GM12878 (cell line): ENCODE measurements around the gene MYO1D. TPM values are rescaled to one million over a fixed set of nuclear protein-coding genes. Genes with fewer than 3 reads are reported as not detected.
A peak's percentile ranks its signal among the peaks of the same experiment; 100 is the strongest.

Experiments
- BCLAF1 ChIP-seq: fragments of 450-650 bp; IDR thresholded peaks from 2 replicates; pipeline ENCODE4 v1.6.1; 2017; ENCODE audit warnings: antibody characterized with exemption, mild to moderate bottlenecking, moderate library complexity
- CBFB ChIP-seq: IDR thresholded peaks from 2 replicates; pipeline ENCODE4 v1.6.1; 2016; ENCODE audit warnings: antibody characterized with exemption, low read depth
- CREM ChIP-seq: IDR thresholded peaks from 2 replicates; pipeline ENCODE4 v1.6.1; 2014; ENCODE audit warnings: antibody characterized with exemption, low read depth
- CUX1 ChIP-seq: IDR thresholded peaks from 2 replicates; pipeline ENCODE4 v1.6.1; 2012; ENCODE audit warnings: improper control_type of control experiment, low read depth, low read length; ENCODE audit not compliant: insufficient replicate concordance
- GABPA ChIP-seq: IDR thresholded peaks from 2 replicates; pipeline ENCODE4 v1.6.1; 2014; ENCODE audit warnings: antibody characterized with exemption, low read depth, mild to moderate bottlenecking, inconsistent platforms
- IRF5 ChIP-seq: fragments of 450-650 bp; IDR thresholded peaks from 2 replicates; pipeline ENCODE4 v1.6.1; 2017; ENCODE audit warnings: borderline replicate concordance
- MEF2B ChIP-seq: fragments of 450-650 bp; IDR thresholded peaks from 2 replicates; pipeline ENCODE4 v1.6.1; 2018; ENCODE audit warnings: mild to moderate bottlenecking, moderate library complexity; ENCODE audit not compliant: partially characterized antibody, poor library complexity, severe bottlenecking
- MXI1 ChIP-seq: fragments of 150-350 bp; IDR thresholded peaks from 2 replicates; pipeline ENCODE4 v1.6.1; 2011; ENCODE audit warnings: low read depth, mild to moderate bottlenecking, inconsistent platforms, low read length, improper control_type of control experiment
- NFIC ChIP-seq: IDR thresholded peaks from 2 replicates; pipeline ENCODE4 v1.6.1; 2012; ENCODE audit warnings: low read depth, mild to moderate bottlenecking, inconsistent platforms, low read length, moderate library complexity
- NFYA ChIP-seq: IDR thresholded peaks from 2 replicates; pipeline ENCODE4 v1.6.1; 2011; ENCODE audit warnings: low read depth, mild to moderate bottlenecking, low read length, improper control_type of control experiment, borderline replicate concordance
- NR2F1 ChIP-seq: fragments of 450-650 bp; conservative IDR thresholded peaks from 2 replicates; pipeline ENCODE4 v1.6.1; 2017; ENCODE audit warnings: mild to moderate bottlenecking
- SMAD1 ChIP-seq: fragments of 450-650 bp; IDR thresholded peaks from 2 replicates; pipeline ENCODE4 v1.6.1; 2018; ENCODE audit warnings: mild to moderate bottlenecking, low read depth; ENCODE audit not compliant: partially characterized antibody
- TCF12 ChIP-seq: IDR thresholded peaks from 2 replicates; pipeline ENCODE4 v1.6.1; 2011; ENCODE audit warnings: low read depth, mild to moderate bottlenecking, low read length
- ZBED1 ChIP-seq: IDR thresholded peaks from 2 replicates; pipeline ENCODE4 v1.6.1; 2016; ENCODE audit warnings: borderline replicate concordance
- ZNF687 ChIP-seq: fragments of 450-650 bp; IDR thresholded peaks from 2 replicates; pipeline ENCODE4 v1.6.1; 2017; ENCODE audit warnings: mild to moderate bottlenecking, moderate library complexity
- polyA plus RNA-seq, 11 experiments: library from polyadenylated mRNA; depleted of rRNA in 4 of 11; unstranded in 6 of 11; stranded (reverse) in 5 of 11; fragments of >200 nt; fragmentation: Nextera tagmentation in 4 of 11; fragmentation: Illumina TruSeq in 1 of 11; extraction: Ambion mirVana in 4 of 11; extraction: Trizol in 1 of 11; gene quantifications; 1 replicate in 1 of 11; 2 replicates in 10 of 11; pipeline versions ENCODE4 v1.2.1 to v1.2.3, GENCODE V29; 2011 to 2016; ENCODE audit warnings: inconsistent platforms in 2 of 11, missing spikeins in 2 of 11, low read depth in 1 of 11
- total RNA-seq, 4 experiments: library from RNA; depleted of rRNA in 3 of 4; stranded (reverse); fragments of >200 nt in 3 of 4; fragmentation: Illumina TruSeq in 1 of 4; extraction: Trizol in 1 of 4; gene quantifications; 2 replicates each; pipeline versions ENCODE4 v1.2.1 to v1.2.3, GENCODE V29; 2013 to 2021

The MYO1D gene
- total and polyA plus RNA-seq, 10 of the 15 experiments (the other 5 are each of a cell fraction or from before 2014, with no cell fraction given): 1.8 to 37.7 (median 25.4) TPM

GRCh38 chr17:32515677-32516383, 361.1 kb downstream of the MYO1D start (continued):
- TF ChIP-seq CUX1 (peak; percentile 92), BCLAF1 (no peak), CBFB (peak; percentile 80), MXI1 (peak; percentile 57; the same call in 1 of the 2 replicates), TCF12 (no peak; the same call in 1 of the 2 replicates), NFYA (no peak), ZBED1 (peak; percentile 85; the same call in 1 of the 2 replicates), GABPA (no peak), NR2F1 (0 out of 2 replicates have a peak, but pooled peaks have one; percentile 19), NFIC (peak; percentile 90), ZNF687 (peak; percentile 90), SMAD1 (peak; percentile 80), MEF2B (peak; percentile 76), CREM (peak; percentile 73; the same call in 1 of the 2 replicates), IRF5 (no peak)
